Left lobe of liver (tissue), 2 donors: ENCODE results near the gene PTPRO. TPM values are rescaled to one million over a fixed set of nuclear protein-coding genes. Genes with fewer than 3 reads are reported as not detected.

Source experiments
- ATAC-seq: fragments of 200-7000 bp; cut with Tn5 transposase; one replicate; pipeline ENCODE4 v1.9.1; 2020; ENCODE audit warnings: mild to moderate bottlenecking, moderate library complexity
- DNase-seq: peaks from one replicate; pipeline ENCODE4 v3.0.0-alpha.2; 2020; ENCODE audit warnings: low spot score
- total RNA-seq: library from RNA; stranded (reverse); gene quantifications from one replicate; pipeline ENCODE4 v1.2.1, GENCODE V29; 2021
- donor health status: DM: no; HTN: no; CAD: no; lungs with moderate emphysema.
- donor health status: DM: no; HTN: yes; CAD: no.

Gene PTPRO
- total RNA-seq, 1 donor from 2014 or later = 0.58 TPM

DNA sequence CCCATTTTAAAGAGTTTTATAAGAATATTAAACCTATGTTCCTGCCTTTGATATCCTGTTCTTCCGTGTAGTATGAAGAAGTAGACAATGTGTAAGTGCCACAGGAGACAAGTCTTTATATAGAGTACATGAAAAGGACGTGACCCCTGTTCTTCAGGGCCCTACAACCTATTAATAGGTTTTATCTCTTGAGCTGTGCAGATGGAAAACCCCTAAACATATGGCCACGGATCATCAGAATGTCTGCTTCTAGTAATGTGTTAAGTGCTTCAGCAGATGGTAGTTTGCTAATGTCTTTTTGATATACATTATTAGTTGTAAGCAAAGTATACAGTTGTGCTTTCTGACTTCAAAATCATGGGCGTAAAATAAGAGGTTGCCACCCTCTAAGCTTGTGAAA lies 228.5 kb downstream of the PTPRO start:
- ATAC-seq (no peak), DNase-seq (no peak)

DNA sequence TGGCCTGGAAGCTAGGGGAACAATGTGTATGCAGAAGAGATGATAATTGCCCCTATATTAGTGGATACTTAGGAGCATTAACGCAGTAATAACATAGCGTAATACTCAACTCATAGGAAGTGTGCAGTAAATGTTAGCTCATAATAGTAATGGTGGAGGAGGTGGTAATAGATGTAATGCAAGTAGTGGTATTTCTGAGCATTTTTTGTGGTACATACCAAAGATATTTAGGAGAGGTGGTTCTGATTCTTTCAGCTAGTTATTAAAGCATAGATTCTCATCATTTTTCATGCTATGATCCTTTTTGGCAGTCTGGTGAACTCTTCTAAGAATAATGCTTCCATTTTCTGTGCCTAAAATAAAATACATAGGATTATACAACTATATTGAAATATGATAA lies 233.1 kb downstream of the PTPRO start:
- DNase-seq (no peak), ATAC-seq (no peak)

DNA sequence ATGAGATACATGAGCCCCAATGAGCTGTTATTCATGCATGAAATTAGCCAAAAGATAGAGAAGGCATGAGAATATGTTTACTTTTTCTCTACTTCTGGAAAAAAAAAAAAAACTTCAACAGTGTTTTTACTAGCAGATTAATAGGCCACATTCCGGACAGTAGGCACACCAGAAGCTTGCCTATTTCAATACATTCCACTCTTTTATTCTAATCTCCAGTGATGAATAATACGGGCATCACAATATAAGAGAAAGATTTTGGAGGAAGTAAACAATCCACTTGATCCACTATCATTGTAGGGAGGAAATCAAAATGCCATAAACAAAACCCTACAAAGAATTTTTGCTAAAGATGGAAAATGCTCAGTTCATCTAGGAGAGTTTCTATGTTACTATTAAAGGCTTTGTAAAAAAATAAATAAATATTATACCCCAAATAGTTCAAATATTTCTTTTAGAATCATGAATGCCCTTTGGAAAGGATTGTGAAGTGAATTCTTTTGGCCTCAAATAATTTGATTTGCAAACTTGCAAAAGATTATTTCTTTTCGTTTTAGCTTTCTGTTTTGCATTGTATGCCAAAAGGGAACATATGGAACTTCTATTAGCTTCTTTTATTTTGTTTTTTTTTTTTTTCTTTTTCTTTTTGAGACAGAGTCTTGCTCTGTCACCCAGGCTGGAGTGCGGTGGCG lies 234.2 kb downstream of the PTPRO start:
- DNase-seq (no peak), ATAC-seq (no peak)

DNA sequence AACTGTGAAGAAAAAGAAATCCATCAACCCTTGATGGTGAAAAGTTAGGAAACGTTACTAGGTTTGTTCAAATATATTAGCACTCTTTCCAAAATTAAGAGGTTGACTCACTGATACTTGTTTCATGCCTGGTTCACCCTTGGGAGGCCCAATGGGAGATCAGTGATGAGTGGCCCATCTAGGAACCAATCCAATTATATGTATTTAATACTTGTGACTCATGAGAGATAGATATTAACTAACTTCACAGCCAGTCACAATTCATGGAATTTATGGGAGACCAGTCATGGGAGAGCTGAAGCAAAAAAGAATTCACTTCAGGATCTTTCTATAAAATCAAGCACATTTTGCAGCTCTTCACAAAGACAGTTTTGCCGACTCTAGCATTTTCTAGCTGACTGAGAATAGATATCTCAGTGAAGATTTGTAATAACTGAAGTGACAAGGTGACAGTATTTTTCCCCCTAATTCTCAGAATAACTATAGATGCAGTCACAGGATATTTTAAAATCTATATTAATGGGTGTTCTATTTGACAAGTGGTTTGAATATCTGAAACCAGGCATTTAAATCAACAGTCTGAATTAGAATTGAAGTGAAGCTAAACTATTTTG lies 236.7 kb downstream of the PTPRO start:
- ATAC-seq = no peak
- no peak for DNase-seq

DNA sequence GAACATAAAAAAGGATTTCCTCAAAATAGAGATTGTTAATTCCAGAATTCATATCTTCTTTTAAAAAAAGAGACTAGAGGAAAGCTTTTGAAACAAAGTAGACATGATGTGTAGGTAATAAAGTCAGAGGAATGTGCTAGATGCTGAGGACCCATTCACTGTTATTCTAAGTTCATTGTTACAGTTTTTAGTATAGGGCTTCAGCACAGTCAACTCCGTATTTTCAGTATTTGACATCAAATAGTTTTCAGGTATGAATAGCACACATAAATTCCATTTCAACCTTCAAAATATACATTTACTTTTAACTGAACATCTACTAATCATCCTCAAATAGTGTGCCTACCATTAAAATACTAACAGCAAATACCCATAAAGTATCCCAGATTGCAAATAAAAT lies 239.1 kb downstream of the PTPRO start:
- DNase-seq (no peak), ATAC-seq (no peak)

DNA sequence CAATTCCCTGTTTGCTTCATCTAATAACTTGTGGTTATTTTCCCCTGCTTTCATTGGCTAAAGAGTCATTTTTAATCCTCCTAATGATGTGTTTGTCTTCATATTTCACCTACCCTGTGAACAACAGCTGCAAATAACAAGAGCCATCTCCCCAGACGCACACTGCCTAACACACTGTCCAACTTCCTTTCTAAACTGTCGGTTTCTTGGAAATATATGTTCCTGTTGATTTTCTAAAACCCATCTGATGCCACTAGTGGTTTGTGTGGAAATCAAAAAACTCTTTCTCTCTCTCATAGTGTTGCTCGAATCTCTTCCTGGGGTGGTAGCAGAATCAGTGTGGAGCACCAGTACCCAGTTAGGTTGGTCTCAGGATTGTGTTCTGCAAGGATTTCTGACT lies 240.0 kb downstream of the PTPRO start:
- ATAC-seq = no peak
- no peak for DNase-seq

DNA sequence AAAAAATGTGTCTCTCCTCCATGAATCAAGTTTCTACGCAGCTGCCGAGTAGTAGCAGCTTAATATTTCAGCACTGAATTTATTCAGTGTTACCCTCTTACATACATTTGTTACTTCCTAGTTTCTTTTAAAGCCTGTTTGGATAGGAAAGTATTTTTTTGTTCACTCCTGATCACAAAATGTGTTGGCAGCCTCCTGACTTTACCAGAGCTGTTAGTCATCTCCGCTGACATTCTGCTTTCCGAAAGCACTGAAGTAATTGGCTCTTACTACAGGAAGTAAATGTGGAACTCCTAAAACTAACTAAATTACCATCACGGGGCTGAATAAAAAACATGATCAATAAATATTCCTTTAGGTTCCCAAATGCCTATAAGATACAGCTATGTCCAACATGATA lies 241.4 kb downstream of the PTPRO start:
- ATAC-seq = no peak
- no peak for DNase-seq

DNA sequence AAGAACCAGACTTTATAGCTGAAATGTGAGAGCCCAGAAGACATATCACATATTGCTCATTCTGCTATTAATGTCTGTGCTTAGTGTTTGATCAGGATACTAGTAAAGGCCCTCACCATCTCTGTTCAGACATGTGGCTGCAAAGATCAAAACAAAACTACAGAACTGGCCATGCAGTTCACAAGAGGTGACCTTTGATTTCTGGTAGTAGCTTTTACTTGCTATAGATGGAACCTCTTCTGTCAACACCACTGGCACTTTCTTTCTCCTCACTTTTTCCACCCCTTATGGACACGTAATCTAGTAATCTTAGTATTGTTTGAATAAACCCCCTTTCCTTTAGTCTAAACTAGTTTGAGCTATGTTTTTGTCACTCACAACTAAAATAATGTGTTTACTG lies 252.0 kb downstream of the PTPRO start:
- no peak for ATAC-seq
- DNase-seq = no peak

DNA sequence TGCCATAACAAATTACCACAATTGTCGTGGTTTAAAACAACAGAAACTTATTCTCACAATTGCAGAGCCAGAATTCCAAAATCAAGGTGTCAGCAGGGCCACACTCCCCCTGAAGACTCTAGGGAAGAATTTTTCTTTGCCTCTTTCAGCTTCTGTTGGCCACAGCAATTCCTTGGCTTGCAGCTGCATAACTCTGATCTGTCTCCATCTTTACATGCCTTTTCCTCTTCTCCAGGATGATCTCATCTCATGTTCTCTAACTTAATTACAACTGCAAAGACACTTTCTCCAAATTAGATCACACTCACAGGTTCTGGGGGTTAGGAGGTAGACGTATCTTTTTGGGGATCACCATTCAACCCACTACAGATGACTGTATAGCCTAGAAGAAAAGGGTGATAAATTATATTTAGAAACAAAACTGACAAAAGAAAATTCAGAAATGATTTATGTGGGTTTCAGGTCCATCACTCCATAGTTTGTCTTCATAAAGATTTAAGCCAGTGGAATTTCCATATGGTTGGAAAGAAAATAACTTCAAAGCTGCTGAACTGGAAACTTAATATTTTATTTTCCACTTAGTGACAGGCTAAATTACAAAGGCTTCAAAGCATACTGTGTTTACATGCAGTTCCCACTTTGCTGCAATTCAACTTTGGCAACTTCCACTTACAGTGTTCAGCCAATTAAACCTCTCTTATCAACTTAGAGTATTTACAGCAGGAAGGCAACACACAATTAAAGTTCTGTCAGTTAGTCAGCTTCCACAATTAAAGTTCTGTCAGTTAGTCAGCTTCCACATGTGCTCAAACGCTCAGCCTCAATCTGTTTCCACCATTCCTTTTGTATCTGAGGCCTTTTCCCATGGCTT lies 253.6 kb downstream of the PTPRO start:
- no peak for ATAC-seq
- no peak for DNase-seq

DNA sequence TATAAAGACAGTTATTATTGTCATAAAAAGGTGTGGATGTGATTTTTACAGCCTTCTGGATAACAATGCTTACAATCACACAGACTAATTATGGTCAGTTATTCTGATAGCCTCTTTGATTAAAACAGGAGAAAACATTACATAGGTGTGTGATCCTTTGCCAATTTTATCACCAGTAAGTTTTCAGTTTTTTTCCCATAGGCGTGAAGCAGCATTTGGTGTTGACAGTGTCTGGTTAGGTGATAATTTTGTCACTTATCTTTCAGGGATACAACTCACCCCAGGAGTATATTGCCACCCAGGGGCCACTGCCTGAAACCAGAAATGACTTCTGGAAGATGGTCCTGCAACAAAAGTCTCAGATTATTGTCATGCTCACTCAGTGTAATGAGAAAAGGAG lies 258.1 kb downstream of the PTPRO start:
- DNase-seq = no peak
- no peak for ATAC-seq

DNA sequence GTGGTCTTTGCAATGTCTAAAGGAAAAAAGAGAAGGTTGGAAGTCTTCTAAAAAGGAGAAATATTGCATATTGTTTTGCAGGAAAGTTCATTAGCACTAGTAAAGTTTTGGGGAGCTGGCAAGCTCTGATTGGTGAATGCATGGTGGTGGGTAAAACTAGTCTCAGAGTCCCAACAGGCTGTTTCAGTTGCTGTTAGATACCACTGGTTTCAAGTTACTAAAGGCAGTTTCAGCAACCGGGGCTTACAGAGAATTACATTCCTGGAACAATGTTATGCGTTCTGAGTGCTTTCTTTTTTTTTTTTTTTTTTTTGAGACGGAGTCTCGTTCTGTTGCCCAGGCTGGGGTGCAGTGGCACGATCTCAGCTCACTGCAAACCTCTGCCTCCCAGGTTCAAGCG lies 258.7 kb downstream of the PTPRO start:
- DNase-seq (no peak), ATAC-seq (no peak)

DNA sequence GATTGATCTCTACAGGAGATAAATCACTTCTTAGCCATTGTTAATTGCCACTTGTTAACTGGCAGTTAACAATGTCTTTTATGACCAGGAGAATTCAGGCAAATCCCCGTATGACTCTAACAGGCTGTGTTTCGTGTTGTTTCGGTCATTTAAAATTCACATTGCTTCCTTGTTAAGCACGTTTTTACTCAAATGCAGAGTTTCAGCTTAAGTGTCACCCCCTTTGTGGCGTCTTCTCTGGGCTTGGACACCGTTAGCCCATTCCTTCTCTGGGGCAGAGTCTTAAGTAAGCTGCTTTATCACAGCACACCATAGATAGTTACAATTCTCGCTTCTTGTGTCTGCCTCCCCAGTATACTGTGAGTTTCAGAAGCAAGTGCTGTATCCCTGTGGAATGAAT lies 261.5 kb downstream of the PTPRO start:
- no peak for ATAC-seq

DNA sequence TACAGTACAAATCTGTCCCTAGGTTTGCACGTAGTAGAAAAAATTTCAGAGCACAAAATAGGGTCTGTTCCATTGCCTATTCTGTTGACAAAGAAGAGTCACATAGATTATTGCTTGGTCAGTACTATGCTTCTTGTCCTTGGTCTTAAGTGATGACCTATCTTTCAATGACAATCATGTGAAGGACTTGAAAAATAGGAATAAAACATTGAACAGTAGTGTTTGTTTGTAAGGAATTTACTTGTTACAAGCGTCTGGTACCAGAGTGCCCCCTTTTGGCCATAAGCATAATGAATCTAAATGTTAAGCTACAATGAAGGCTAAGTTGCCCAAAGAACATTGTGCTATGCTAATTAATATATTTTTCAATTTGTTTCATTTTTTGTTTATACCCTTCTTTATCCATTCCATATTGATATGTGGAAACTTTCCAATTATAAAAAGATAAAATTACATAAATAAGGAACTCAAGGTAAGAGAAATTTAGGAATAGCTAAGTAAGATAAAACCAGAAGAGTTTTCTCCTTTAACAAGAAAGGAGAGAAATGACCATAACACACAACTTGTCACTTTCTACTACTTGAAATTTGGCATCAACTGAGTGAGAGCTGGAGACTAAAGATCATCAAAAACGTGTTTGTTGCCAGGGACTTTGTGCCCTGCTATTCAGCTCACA lies 262.2 kb downstream of the PTPRO start:
- DNase-seq (no peak), ATAC-seq (peak; percentile 71)

More for the DNA sequence above, 261.5 kb downstream of the PTPRO start:
- no peak for DNase-seq

DNA sequence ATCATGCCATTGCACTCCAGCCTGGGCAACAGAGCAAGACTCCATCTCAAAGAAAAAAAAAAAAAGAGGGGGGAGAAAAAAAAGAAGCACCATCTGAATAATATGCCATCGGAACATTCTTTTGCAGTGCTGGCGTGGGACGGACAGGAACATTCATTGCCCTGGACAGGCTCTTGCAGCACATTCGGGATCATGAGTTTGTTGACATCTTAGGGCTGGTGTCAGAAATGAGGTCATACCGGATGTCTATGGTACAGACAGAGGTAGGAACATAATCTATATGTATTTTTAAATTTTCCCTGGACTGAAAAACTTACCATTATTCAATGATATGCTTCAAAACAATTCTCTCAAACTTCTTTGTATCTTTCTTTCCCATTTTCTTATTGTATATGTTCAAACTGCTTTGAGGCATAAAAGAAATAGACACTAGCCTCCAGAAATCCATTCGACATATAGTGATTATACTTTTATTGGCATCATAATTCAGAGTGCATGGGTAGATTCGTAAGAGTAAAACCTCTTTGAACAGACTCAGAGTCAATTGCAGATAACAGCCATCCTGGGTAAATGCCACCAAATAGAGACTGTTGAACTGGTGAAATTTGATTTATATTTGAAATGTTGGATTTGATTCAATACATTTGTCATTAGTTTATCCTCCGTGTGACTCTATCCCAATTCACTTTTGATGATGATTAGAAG lies 267.2 kb downstream of the PTPRO start:
- ATAC-seq (no peak), DNase-seq (no peak)

DNA sequence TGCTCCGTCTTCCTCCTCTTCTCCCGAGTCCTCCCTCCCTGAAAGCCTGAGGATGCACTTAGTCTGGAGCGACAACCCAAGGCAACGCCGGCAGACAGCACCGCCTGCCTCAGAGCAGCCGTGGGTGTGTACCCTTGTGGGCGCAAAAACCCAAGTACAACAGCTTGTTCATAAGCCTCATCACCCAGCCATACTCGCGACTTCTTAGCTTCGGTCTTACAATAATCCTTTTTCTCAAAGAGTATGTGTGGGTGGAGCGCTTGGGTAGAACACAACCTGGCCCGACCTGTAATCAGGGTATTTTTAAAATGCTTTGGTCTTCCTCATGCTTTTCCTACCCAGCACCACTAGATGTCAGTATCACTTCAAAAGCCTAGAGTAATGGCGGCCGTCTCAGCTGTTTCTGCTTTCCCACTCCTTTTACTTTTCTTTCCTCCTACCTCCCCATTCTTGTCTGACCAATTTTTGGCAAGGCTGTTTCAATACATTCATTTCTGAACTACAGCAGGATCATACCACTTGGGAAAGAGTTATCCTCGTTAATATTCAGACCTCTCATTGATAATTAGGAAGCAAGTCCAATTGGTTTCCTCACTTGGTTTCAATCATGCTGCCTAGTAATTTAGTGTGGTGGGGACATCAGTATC lies 268.0 kb downstream of the PTPRO start:
- DNase-seq = peak; percentile 53
- ATAC-seq = peak; percentile 99

DNA sequence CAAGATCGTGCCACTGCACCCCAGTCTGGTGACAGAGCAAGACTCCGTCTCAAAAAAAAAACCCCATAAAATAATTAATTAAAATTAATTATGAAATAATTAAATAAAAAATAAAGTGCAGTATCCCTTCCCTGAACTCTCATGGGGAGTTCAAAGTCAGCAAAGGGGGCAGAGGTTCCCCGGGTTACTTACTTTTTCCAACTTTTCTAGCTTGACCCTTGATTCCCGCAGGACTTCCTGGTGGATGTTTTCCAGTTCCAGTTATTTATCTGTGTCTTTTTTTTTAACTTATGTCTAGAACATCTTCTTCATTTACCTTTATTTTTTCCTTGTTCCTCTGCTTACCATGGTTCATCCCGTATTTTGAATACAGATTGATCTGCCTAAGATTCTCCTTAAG lies 269.5 kb downstream of the PTPRO start:
- no peak for ATAC-seq
- no peak for DNase-seq

DNA sequence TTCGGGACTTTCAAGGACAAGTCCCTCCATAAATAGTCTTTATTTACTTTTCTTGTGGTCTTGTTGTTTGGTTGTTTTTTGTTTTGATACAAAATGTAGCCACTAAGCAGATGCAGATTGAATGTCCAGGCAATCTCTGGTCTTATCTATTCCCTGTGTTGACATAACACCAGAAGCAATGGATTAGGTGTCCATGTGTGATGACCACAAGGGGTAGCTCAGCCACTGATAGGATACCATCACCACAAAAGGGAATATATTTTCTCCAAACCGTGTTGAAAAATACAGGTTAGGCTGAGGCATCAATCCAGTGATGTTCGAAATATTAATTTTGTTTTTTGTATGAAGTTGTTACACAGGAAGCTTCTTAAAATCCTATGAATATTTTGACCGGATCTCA lies 270.6 kb downstream of the PTPRO start:
- DNase-seq = no peak
- no peak for ATAC-seq

DNA sequence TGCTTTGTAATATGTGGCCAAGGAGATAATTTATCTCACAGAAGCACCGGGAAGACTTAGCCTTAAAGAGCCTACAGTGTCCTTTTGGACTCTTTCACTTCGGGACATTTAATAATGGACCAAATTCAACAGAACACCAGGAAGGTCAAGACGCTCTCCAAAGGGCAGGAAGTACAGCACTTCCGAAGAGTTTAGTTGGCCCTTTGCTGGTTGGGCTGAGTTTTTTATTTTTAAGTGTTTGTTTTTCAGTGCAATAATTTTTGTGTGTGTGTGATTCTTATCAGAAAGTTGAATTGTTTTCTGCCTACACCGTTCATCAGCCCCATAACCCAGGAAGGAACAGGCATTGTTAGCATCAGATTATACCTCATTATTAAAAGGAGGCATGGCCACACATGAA lies 273.9 kb downstream of the PTPRO start:
- ATAC-seq = peak; percentile 38

DNA sequence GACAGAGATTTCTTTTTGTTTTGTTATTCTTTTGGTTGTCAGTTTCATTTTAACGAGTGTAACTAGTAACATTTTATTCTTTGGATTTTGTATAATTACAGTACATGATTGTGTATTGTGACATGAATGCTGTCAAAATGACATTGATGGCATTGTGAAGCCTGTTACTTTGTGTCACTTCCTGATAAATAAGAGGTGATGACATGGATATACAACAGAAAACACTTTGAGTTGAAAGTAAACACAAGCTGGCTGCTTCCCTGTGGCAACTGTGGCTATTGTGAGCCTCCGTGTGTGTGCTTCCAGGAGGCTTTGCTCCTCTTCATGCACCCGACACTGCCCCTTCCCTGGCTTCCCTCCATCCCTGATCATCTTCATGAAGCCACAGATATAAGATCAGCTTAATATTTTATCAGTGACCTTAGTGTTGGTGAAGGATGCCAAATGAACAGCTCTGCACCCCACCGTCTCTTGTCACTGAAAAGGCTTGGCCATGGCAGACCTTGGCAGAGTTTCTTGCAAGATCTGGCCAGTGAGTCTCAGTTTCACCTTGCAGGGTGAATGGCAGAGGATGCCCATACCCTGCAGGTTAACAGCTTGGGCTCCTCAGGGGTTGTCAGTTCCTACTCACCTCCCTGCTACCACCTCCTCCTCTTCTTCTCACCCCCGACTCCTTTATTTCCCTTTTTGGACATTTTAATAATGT lies 275.0 kb downstream of the PTPRO start:
- no peak for DNase-seq
- ATAC-seq = no peak

More for the DNA sequence above, 273.9 kb downstream of the PTPRO start:
- DNase-seq = no peak
